H1 (cell line): ENCODE results near the gene GNB3. TPM values are rescaled to one million over a fixed set of nuclear protein-coding genes. Genes with fewer than 3 reads are reported as not detected.

Experiments
- CHD7 ChIP-seq: fragments of 300-600 bp; sonication (generic); IDR thresholded peaks from 2 replicates; pipeline ENCODE4 v1.7.1; 2012; ENCODE audit warnings: low read length, moderate library complexity, mild to moderate bottlenecking, inconsistent platforms; ENCODE audit not compliant: insufficient replicate concordance
- GTF2F1 ChIP-seq: IDR thresholded peaks from 2 replicates; pipeline ENCODE4 v1.6.1; 2012; ENCODE audit warnings: low read depth, low read length, improper control_type of control experiment, borderline replicate concordance
- MAX ChIP-seq: IDR thresholded peaks from 2 replicates; pipeline ENCODE4 v1.6.1; 2012; ENCODE audit warnings: inconsistent platforms
- SRF ChIP-seq: IDR thresholded peaks from 2 replicates; pipeline ENCODE4 v1.6.1; 2011; ENCODE audit warnings: mild to moderate bottlenecking, low read depth, low read length, moderate library complexity
- polyA plus RNA-seq, 7 experiments: library from polyadenylated mRNA; depleted of rRNA in 3 of 7; stranded (reverse) in 5 of 7; unstranded in 2 of 7; fragments of >200 nt in 5 of 7; fragments of 200-250 nt in 2 of 7; gene quantifications; 1 replicate in 5 of 7; 2 replicates in 1 of 7; 4 replicates in 1 of 7; pipeline versions ENCODE4 v1.2.1 to v1.2.3, GENCODE V29; 2011 to 2013; ENCODE audit warnings: missing spikeins in 2 of 7, mixed read lengths in 2 of 7
- total RNA-seq: library from RNA; stranded (reverse); fragmentation: NEBNext Ultra II Directional; extraction: Animal tissue kit (Norgen Biotek cat#: 25700); gene quantifications from 2 replicates; pipeline ENCODE4 v1.2.1, GENCODE V29; 2021

Gene GNB3
- total and polyA plus RNA-seq, 2 of the 8 experiments (the other 6 are each of a cell fraction or from before 2014, with no cell fraction given): 9.9 TPM

GRCh38 chr12:6872073-6873048 is 31.6 kb downstream of the GNB3 start (continued):
- TF ChIP-seq CHD7: no peak
- no peak for TF ChIP-seq GTF2F1
- TF ChIP-seq SRF: no peak
- TF ChIP-seq MAX: peak; percentile 90
